GM19372 (cell line): ENCODE results near the gene VMAC.
"Not testable (repeated sequence)": the region's sequence is repeated elsewhere in the genome, so short reads cannot be mapped to it uniquely, and the experiment has no call there.

Source experiments
- ATAC-seq: cut with Tn5 transposase; IDR thresholded peaks from one replicate; pipeline ENCODE4 v1.9.1; 2021; ENCODE audit warnings: mild to moderate bottlenecking, low read depth, moderate library complexity; ENCODE audit not compliant: unreplicated experiment

VMAC gene, protein sequence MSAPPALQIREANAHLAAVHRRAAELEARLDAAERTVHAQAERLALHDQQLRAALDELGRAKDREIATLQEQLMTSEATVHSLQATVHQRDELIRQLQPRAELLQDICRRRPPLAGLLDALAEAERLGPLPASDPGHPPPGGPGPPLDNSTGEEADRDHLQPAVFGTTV

GRCh38 chr19:5904352-5905113 lies at the start of gene VMAC:
Gene VMAC, plus strand, starts transcription at chr19:5904872. Its CDS starts 19 bp downstream, at chr19:5904891.
- ATAC-seq, result peak; percentile 76

- ATAC-seq, result not testable (repeated sequence)
These were observed 49.5 kb upstream of the VMAC start for GRCh38 chr19:5855151-5855550.

- no peak for ATAC-seq
These were observed 47.2 kb upstream of the VMAC start for GRCh38 chr19:5857203-5858081.

DNA sequence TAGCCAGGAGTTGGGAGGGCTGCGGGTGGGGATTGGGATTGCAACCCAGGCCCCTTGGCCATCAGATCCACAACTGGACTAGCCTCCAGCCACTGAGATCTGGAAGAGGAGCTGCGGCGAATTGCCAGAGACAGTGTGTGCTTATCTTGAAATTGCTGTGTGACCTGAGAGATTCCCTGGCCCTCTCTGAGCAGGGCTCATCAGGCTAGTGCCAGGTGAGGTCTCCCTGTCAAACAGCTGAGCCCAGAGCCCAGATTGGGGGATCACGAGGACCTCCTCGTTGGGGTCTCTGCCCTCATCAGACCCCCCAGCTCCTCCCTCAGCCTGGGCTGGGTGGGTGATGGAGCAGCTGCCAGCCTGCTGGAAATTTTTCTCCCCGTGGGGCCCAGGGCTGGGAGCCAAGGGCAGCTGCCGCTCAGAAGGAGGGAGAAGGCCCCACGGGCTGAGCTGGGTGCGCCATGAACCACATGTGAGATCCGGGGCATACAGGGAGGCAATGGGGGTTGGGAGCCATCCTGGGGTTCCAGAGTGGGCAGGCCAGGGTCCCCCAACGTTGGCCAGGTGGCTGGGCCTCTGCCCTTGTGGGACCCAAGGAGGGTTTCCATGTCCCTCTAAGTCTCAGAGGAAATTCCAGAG lies 41.5 kb upstream of the VMAC start:
- ATAC-seq, result no peak

DNA sequence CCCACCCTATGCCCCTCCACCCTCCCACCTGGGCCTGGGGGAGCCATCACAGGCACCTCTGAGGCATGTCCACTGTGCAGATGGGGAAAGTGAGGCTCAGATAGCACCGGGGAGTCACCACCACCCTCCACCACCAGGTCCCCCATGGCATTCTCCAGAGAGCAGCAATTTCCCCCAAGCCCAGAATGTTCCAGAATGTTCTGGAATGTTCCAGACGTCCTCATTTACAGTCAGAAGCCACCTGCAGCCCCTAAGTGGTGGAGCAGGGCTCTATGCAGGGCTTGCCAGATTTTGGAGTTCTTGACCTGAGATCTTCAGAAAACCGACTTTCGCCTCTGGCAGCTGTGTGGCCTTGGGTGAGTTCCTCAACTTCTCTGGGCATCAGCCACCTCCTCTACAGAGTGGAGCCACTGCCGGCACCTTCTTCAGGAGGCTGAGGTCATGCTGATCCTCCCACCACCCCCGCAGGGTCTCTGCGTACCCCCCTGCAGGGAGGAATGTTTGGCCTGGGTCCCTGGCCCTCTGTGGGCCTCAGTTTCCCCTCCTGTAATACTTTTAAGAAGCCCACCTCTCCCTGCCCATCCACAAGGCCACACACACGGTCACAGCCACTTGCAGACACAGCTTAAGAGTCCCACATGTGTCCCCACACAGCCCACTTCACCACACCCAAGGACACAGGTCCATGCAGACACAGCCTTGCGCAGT lies 40.5 kb upstream of the VMAC start:
- ATAC-seq, result no peak

- ATAC-seq, result no peak
These were observed 39.8 kb upstream of the VMAC start for GRCh38 chr19:5864725-5865486.

DNA sequence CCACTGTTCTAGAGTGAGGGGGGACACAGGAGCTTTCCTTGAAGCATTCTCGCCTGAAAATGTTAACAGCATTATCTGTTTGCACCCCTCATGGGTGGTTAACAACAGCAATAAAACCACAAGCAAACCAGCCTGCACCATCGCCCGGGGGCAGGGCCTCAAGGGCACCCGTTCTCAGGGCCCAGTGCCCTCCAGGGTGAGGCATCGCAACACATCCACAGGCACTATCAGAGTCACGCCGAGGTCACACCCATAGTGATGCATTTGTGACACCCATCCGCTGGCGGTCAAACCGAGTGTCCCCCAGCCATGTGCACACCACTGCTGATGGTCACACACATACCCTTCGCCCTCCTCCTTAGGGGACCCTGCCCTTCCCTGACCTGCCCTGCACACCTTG lies 38.9 kb upstream of the VMAC start:
- no peak for ATAC-seq

- ATAC-seq, result no peak
These were observed 37.2 kb upstream of the VMAC start for GRCh38 chr19:5867201-5868136.

- no peak for ATAC-seq
These were observed 33.7 kb upstream of the VMAC start for GRCh38 chr19:5870986-5871394.

DNA sequence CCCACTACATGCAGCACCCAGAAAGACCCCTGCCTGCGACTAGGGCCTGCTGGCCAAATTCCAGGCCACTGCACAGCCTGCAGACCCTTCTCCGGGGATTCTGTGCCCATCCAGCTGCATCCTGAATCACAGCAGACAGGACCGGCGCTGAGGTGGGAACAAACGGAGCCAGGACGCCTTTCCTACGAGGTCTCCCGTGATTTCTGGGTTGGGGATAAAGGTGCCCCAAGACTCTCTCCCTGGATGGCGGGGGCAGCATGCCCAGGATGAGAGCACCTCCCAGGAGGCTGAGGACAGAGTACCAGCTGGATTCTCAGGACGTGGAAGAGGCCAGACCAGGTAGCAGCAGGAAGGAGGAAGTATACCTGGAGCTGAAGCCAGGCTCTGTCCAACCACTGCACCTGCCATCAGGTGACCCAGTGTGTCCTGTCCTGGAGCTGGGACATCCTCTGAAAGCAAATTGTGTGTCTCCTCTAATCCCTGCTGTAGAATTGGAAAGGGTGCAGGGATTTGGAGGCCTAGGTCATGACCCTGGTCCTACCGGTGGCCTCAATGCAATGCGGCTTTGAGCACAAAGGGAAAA lies 31.0 kb upstream of the VMAC start:
- ATAC-seq, result no peak

GRCh38 chr19:5874496-5874895 lies 30.2 kb upstream of the VMAC start:
- ATAC-seq, result not testable (repeated sequence)

DNA sequence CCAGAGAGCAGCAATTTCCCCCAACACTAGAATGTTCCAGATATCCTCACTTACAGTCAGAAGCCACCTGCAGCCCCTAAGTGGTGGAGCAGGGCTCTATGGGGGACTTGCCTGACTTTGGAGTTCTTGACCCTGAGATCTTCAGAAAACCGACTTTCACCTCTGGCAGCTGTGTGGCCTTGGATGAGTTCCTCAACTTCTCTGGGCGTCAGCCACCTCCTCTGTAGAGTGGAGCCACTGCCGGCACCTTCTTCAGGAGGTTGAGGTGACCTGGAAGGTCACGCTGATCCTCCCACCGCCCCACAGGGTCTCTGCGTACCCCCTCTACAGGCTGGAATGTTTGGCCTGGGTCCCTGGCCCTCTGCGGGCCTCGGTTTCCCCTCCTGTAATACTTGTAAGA lies 27.2 kb upstream of the VMAC start:
- no peak for ATAC-seq

DNA sequence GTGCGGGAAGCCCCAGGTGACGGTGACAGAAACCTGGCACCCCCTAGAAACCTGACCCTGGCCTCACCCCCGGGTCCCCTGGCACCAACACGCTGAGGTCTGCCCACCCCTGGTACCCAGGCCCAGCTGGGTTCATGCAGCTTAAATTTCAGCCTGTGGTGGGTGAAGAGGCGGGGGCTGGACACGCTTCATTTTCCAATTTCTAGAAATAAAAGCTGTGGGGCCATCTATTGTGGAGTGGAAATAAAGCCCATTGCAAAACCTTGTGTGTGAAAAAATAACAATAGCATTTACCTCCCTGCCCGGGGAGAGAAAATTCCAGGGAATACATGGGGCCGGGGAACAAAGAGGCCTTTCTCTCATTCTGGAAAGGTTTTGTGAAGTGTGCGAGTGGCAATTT lies 26.8 kb upstream of the VMAC start:
- ATAC-seq, result no peak

DNA sequence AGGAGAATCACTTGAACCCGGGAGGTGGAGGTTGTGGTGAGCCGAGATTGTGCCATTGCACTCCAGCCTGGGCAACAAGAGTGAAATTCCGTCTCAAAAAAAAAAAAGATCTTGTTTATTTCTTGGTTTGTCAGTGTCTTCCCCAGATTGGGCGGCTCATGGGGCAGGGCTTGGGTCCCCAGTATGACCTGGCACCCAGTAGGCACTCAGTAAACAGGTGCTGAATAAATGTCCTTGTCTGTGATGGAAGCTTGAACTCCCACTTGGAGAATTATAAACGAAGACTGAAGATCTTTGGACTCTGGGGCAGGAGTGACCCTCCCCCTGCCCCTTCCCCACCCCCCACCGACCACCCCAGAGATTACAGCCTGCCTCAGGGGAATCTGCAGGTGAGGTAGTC lies 24.5 kb upstream of the VMAC start:
- no peak for ATAC-seq

DNA sequence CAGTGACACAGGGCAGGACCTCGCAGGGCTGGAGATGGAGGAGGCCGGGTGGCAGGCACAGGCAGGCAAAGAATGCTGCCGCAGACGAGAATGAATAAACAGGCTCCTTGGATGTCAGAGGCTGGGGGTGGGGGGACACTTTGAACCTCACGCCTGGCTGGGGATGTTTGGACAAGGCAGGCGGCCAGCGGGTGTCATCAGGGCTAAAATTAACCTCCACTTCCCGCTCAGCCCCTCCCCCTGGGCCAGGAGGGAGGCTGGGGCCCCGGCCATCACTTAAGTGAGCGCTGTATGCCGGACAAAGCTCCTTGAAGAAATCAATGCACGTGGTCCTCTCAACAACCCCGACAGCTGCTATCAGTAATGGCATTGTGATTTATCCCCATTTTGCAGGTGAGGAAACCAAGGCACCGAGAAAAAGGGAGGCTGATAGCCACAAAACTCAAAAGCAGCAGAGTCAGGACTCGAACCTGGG lies 24.0 kb upstream of the VMAC start:
- ATAC-seq, result no peak

DNA sequence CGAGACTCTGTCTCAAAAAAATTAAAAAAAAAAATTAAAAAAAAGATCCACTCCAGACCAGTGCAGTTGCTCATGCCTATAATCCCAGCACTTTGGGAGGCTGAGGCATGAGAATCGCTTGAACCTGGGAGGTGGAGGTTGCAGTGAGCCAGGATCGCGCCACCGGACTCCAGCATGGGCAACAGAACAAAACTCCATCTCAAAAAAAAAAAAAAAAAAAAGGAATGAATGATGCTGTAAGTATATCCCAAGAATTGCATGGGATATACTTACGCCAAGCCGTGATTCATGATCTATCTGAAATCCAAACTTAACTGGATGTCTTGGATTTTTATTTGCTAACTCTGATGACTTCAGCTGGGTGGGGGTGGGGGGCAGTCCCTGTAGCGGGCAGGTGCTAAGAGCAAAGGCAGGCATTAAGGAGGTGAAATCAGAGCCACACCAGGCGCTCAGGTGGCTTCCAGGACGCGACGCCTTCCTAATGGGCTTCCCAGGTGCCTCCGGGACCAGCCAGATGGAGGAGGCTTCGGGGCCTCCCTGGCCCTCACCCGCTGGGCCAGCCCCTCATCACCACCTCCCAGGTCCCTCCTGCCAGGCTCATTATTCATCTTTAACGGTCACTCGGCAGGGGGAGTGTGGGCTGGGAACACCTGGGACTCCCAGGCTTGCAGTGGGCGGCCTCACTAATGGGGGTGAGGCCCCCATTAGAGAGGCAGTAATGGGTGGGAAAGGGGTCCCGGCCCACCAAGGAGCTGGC lies 23.0 kb upstream of the VMAC start:
- no peak for ATAC-seq

DNA sequence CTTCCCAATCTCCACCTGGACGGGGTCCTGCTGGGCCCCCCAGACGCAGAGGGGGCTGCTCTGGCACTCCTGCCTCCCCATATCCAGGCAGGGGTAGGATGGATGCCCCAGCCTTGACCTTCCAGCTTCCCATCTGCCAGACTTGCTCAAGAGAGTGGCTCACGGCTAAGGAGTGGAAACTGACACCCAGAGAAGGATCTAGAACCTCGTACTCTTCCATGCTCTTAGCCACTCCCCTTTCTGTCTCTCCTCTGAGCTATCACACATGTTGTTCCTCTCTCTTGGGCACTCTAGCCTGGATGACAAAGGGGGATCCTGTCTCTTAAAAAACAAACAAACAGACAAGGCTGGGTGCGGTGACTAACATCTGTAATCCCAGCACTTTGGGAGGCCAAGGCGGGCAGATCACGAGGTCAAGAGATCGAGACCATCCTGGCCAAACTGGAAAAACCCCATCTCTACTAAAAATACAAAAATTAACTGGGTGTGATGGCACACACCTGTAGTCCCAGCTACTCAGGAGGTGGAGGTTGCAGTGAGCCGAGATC lies 22.2 kb upstream of the VMAC start:
- ATAC-seq, result no peak
